H1 (cell line): ENCODE data around the gene MRPL40. TPM values are rescaled to one million over a fixed set of nuclear protein-coding genes. Genes with fewer than 3 reads are reported as not detected.

Experiments used
- BRCA1 ChIP-seq: IDR thresholded peaks from 2 replicates; pipeline ENCODE4 v1.6.1; 2012; ENCODE audit warnings: low read depth, low read length, improper control_type of control experiment
- CHD7 ChIP-seq: fragments of 300-600 bp; sonication (generic); IDR thresholded peaks from 2 replicates; pipeline ENCODE4 v1.7.1; 2012; ENCODE audit warnings: low read length, moderate library complexity, mild to moderate bottlenecking, inconsistent platforms; ENCODE audit not compliant: insufficient replicate concordance
- CTCF ChIP-seq, 3 experiments: IDR thresholded peaks; 1 replicate in 2 of 3; 2 replicates in 1 of 3; pipeline versions ENCODE4 v1.5.1 to v1.6.1; 2011; ENCODE audit warnings: low read length in 3 of 3, mild to moderate bottlenecking in 3 of 3, inconsistent platforms in 2 of 3, low read depth in 1 of 3, moderate library complexity in 1 of 3; ENCODE audit not compliant: insufficient read depth in 1 of 3; ENCODE audit errors: control extremely low read depth in 1 of 3
- EP300 ChIP-seq, 2 experiments: IDR thresholded peaks; 1 replicate in 1 of 2; 2 replicates in 1 of 2; pipeline ENCODE4 v1.6.1; 2011 to 2012; ENCODE audit warnings: low read depth in 2 of 2, low read length in 2 of 2, mild to moderate bottlenecking in 2 of 2, borderline replicate concordance in 1 of 2, inconsistent platforms in 1 of 2, moderate library complexity in 1 of 2
- MAX ChIP-seq: IDR thresholded peaks from 2 replicates; pipeline ENCODE4 v1.6.1; 2012; ENCODE audit warnings: inconsistent platforms
- SIRT6 ChIP-seq: IDR thresholded peaks from one replicate; pipeline ENCODE4 v1.7.1; 2012; ENCODE audit warnings: low read length, inconsistent platforms
- SRF ChIP-seq: IDR thresholded peaks from 2 replicates; pipeline ENCODE4 v1.6.1; 2011; ENCODE audit warnings: mild to moderate bottlenecking, low read depth, low read length, moderate library complexity
- TAF1 ChIP-seq: IDR thresholded peaks from 2 replicates; pipeline ENCODE4 v1.6.1; 2011; ENCODE audit warnings: mild to moderate bottlenecking, low read depth, low read length
- polyA plus RNA-seq, 7 experiments: library from polyadenylated mRNA; depleted of rRNA in 3 of 7; stranded (reverse) in 5 of 7; unstranded in 2 of 7; fragments of >200 nt in 5 of 7; fragments of 200-250 nt in 2 of 7; gene quantifications; 1 replicate in 5 of 7; 2 replicates in 1 of 7; 4 replicates in 1 of 7; pipeline versions ENCODE4 v1.2.1 to v1.2.3, GENCODE V29; 2011 to 2013; ENCODE audit warnings: missing spikeins in 2 of 7, mixed read lengths in 2 of 7
- total RNA-seq: library from RNA; stranded (reverse); fragmentation: NEBNext Ultra II Directional; extraction: Animal tissue kit (Norgen Biotek cat#: 25700); gene quantifications from 2 replicates; pipeline ENCODE4 v1.2.1, GENCODE V29; 2021

The MRPL40 gene
- total and polyA plus RNA-seq, 2 of the 8 experiments (the other 6 are each of a cell fraction or from before 2014, with no cell fraction given), result 12.4 to 14.5 TPM

- no peak for TF ChIP-seq CHD7
- no peak for TF ChIP-seq SRF
- no peak for TF ChIP-seq TAF1
- no peak for TF ChIP-seq MAX
- no peak for TF ChIP-seq SIRT6
- TF ChIP-seq CTCF (IDR thresholded peaks at IDR 0.05; ENCODE audit: control extremely low read depth in 1 of 3, insufficient read depth in 1 of 3, low read depth in 1 of 3, low read length in 3 of 3), result no peak
- no peak for TF ChIP-seq EP300 (IDR thresholded peaks at IDR 0.05; ENCODE audit: borderline replicate concordance in 1 of 2, low read depth in 2 of 2, low read length in 2 of 2)
- TF ChIP-seq BRCA1, result no peak
Measured at GRCh38 chr22:19466126-19466716, 33.9 kb downstream of the MRPL40 start (continued).
